ENCODE results near the gene TRPC4.

GRCh38 chr13:37753776-37754175 is 115.8 kb downstream of the TRPC4 start:
- TF ChIP-seq, protein P1, sequence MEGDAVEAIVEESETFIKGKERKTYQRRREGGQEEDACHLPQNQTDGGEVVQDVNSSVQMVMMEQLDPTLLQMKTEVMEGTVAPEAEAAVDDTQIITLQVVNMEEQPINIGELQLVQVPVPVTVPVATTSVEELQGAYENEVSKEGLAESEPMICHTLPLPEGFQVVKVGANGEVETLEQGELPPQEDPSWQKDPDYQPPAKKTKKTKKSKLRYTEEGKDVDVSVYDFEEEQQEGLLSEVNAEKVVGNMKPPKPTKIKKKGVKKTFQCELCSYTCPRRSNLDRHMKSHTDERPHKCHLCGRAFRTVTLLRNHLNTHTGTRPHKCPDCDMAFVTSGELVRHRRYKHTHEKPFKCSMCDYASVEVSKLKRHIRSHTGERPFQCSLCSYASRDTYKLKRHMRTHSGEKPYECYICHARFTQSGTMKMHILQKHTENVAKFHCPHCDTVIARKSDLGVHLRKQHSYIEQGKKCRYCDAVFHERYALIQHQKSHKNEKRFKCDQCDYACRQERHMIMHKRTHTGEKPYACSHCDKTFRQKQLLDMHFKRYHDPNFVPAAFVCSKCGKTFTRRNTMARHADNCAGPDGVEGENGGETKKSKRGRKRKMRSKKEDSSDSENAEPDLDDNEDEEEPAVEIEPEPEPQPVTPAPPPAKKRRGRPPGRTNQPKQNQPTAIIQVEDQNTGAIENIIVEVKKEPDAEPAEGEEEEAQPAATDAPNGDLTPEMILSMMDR (IDR thresholded peaks at IDR 0.05): no peak
- TF ChIP-seq POLR2A (IDR thresholded peaks at IDR 0.05): no peak
